22Rv1 (cell line): ENCODE data around the gene TGIF2.

Experiments
- CTCF ChIP-seq: fragments of 450-650 bp; IDR thresholded peaks from 2 replicates; pipeline ENCODE4 v1.5.1; 2017; ENCODE audit warnings: mild to moderate bottlenecking
- ZFX ChIP-seq: fragments of 450-650 bp; IDR thresholded peaks from 2 replicates; pipeline ENCODE4 v1.6.1; 2017; ENCODE audit warnings: antibody characterized with exemption, borderline replicate concordance

- TF ChIP-seq CTCF (no peak), ZFX (no peak)
Observed at GRCh38 chr20:36549628-36549941, 23.8 kb upstream of the TGIF2 start.
